NCI-H2081 treated with DMSO at 0.1 percent for 48 hours (cell line): ENCODE results near the gene FOXO3.

ENCODE experiments used
- DNase-seq: peaks from one replicate; lab custom pipeline; 2025; lab: John Stamatoyannopoulos, UW

The FOXO3 gene

GRCh38 chr6:108686896-108687295 is 126.2 kb downstream of the FOXO3 start:
- no peak for DNase-seq

GRCh38 chr6:108687921-108688320 is 127.2 kb downstream of the FOXO3 start:
- DNase-seq: no peak

GRCh38 chr6:108689272-108690161 is 128.8 kb downstream of the FOXO3 start:
- DNase-seq: no peak

- no peak for DNase-seq
Observed at GRCh38 chr6:108690326-108691049, 129.8 kb downstream of the FOXO3 start.

GRCh38 chr6:108693430-108694154 is 132.9 kb downstream of the FOXO3 start:
- DNase-seq: no peak

- no peak for DNase-seq
Observed at GRCh38 chr6:108694816-108695215, 134.1 kb downstream of the FOXO3 start.

- DNase-seq: no peak
Observed at GRCh38 chr6:108697561-108698161, 136.9 kb downstream of the FOXO3 start.

- DNase-seq: no peak
Observed at GRCh38 chr6:108698593-108699289, 138.0 kb downstream of the FOXO3 start.

GRCh38 chr6:108699290-108700041 is 138.7 kb downstream of the FOXO3 start:
- DNase-seq: no peak

GRCh38 chr6:108702106-108702851 is 141.6 kb downstream of the FOXO3 start:
- no peak for DNase-seq

- DNase-seq: no peak
Observed at GRCh38 chr6:108706649-108707048, 145.9 kb downstream of the FOXO3 start.

GRCh38 chr6:108707328-108707976 is 146.7 kb downstream of the FOXO3 start:
- no peak for DNase-seq

GRCh38 chr6:108710030-108710429 is 149.3 kb downstream of the FOXO3 start:
- no peak for DNase-seq

- DNase-seq: no peak
Observed at GRCh38 chr6:108710551-108710950, 149.8 kb downstream of the FOXO3 start.

- DNase-seq: no peak
Observed at GRCh38 chr6:108711071-108711470, 150.4 kb downstream of the FOXO3 start.

GRCh38 chr6:108711826-108712225 is 151.1 kb downstream of the FOXO3 start:
- DNase-seq: no peak

GRCh38 chr6:108712946-108713345 is 152.2 kb downstream of the FOXO3 start:
- no peak for DNase-seq

- DNase-seq: no peak
Observed at GRCh38 chr6:108714101-108714765, 153.5 kb downstream of the FOXO3 start.
